ENCODE measurements around the gene THSD7A.

Gene THSD7A

DNA sequence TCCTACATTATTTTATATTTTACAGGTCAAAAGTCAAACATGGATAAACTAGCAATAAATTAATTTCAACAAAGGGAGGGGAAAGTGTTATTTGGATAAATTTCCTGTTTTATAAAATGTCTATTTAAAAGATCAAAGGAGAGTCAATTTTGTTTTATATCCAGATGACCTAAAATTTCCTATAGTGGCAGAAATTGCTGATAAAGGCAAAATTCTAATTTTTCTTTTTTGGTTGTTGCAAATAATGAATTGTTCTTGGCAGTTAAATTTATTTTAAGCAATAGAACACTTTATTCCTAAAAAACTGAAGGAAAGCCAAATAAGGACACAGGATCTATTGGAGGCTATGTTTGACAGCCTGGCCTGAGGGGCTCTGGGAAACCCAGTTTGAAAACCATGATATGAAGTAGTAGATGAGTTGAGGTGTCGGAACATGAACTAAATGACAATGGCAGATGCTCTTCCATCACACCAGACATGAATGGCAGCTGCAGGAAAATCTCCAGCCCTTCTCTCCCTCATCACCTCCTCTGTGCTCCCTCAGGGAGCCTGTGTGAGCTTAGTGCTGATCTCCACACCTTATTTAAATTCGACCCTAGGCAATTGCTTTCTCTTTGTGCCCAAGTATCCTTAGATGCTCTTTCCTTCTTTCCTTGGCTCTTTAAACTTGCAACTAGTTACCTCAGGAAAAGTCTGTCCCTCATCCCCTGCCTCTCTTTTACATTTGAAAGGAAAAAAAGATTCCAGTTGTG is 395.0 kb downstream of the THSD7A start:
- DNase-seq (ENCODE audit: insufficient read length) (no peak), FAIRE-seq (no peak)
- no peak for TF ChIP-seq POLR2AphosphoS5 (IDR thresholded peaks at IDR 0.05; ENCODE audit: low read depth, low read length)
- no peak for TF ChIP-seq TAF1 (IDR thresholded peaks at IDR 0.05; ENCODE audit: borderline replicate concordance, low read depth, low read length)
- TF ChIP-seq POLR2A (IDR thresholded peaks at IDR 0.05; ENCODE audit: low read depth, low read length), result no peak

DNA sequence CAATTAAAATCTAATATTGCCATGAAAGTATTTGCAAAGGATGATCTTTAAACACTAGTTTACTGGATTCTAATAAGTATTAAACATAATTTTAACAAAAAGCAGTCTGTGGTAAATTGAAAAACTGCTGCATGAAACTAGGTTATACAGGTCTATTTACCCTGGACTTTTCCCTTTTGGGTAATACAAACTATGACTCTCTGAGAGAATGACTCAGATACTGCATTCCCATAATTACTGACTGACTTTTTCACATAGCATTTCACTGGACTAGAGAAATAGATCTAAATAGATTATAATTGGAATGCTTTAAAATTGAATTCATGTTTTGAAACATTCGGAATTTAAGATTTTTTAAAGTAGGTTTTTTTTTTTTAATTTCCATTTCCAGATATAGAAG is 395.7 kb downstream of the THSD7A start:
- FAIRE-seq, result no peak

DNA sequence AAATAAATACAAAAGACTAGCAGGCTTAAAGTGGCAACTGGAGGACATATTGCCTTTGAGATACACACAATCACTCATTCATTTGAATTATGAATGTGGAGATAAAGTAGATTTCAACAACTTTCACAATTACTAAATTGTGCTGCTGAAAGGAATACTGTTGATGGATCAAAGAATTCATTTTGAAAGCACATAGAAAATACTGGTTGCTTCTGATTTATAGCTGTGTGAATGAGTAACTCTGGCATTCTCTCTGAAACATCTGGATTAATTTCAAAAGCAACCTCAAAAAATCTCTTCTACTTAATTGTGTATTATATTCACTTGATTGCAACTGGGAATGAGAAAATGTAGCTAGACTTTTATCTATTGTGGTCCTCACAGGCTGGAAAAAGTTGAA is 397.6 kb downstream of the THSD7A start:
- FAIRE-seq (no peak), DNase-seq (ENCODE audit: insufficient read length) (no peak)
- TF ChIP-seq POLR2AphosphoS5 (IDR thresholded peaks at IDR 0.05; ENCODE audit: low read depth, low read length), result no peak
- TF ChIP-seq POLR2A (IDR thresholded peaks at IDR 0.05; ENCODE audit: low read depth, low read length), result no peak
- TF ChIP-seq TAF1 (IDR thresholded peaks at IDR 0.05; ENCODE audit: borderline replicate concordance, low read depth, low read length), result no peak

More for the DNA sequence above, 395.7 kb downstream of the THSD7A start:
- no peak for DNase-seq (ENCODE audit: insufficient read length)
- no peak for TF ChIP-seq POLR2AphosphoS5 (IDR thresholded peaks at IDR 0.05; ENCODE audit: low read depth, low read length)
- TF ChIP-seq POLR2A (IDR thresholded peaks at IDR 0.05; ENCODE audit: low read depth, low read length), result no peak
- no peak for TF ChIP-seq TAF1 (IDR thresholded peaks at IDR 0.05; ENCODE audit: borderline replicate concordance, low read depth, low read length)

DNA sequence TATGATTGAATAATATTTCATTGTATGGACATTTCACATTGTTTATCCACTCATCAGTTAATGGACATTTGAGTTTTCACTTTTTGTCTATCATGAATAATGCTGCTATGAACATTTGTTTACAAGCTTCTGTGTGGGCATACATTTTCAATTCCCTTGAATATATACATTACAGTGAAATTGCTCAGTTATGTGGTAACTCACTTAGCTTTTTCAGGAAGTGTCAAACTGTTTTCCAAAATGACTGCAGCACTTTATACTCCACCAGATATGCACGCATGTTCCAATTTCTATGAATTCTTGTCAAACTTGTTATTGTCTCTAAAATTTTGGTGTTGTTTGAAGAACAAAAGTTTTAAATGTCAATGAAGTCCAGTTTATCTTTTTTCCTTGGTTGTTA is 401.2 kb downstream of the THSD7A start:
- DNase-seq (ENCODE audit: insufficient read length) (no peak), FAIRE-seq (no peak)
- TF ChIP-seq POLR2AphosphoS5 (IDR thresholded peaks at IDR 0.05; ENCODE audit: low read depth, low read length) (no peak), POLR2A (IDR thresholded peaks at IDR 0.05; ENCODE audit: low read depth, low read length) (no peak), TAF1 (IDR thresholded peaks at IDR 0.05; ENCODE audit: borderline replicate concordance, low read depth, low read length) (no peak)

DNA sequence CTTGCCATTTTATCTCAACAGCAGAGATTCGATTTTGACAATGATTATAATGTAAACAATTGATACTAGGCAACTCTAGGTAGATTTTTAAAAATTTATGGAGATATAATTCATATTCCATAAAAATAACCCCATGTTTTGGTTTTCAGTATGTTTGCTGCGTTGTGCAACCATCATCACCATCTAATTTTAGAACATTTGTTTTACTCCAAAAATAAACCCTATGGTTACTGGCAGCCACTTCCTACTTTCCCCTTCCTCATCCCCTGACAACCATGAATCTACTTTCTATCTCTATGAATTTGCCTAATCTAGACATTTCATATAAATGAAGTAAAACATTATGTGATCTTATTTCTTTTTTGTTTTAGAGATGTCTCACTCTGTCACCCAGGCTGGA is 401.9 kb downstream of the THSD7A start:
- DNase-seq (ENCODE audit: insufficient read length) (no peak), FAIRE-seq (no peak)
- TF ChIP-seq POLR2A (IDR thresholded peaks at IDR 0.05; ENCODE audit: low read depth, low read length) (no peak), POLR2AphosphoS5 (IDR thresholded peaks at IDR 0.05; ENCODE audit: low read depth, low read length) (no peak), TAF1 (IDR thresholded peaks at IDR 0.05; ENCODE audit: borderline replicate concordance, low read depth, low read length) (no peak)

DNA sequence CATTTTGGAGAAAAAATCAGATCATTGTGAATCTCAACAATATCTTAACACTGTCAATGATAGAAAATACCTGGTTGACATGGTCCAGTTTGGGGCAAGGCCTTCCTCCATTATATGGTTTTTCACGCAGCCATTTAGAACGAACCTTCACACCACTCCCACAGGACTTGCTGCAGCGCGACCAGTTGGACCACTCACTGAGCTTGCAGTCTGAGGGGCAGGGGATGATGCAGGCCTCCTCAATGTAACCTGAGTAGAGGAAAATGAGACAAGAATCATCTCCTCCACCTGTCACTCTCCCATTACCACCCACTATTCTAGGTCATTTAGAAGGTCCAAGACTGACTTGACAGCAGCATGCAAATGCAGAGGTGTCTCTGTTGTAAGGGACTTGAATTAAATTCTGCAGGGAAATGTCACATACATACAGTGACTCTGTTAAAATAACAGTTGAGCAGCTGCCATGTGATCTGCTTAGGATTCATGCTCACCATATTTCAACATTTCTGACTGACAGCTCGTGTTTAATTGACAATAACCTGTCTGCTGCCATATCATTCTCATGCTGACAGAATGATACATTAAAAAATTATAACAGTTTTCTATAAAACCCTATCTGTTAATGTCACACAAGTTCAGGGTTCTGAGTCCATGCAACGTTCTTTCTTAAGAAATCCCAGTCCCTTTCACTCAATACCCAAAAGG is 403.0 kb downstream of the THSD7A start:
- FAIRE-seq, result no peak
- TF ChIP-seq POLR2AphosphoS5 (IDR thresholded peaks at IDR 0.05; ENCODE audit: low read depth, low read length) (no peak), POLR2A (IDR thresholded peaks at IDR 0.05; ENCODE audit: low read depth, low read length) (no peak), TAF1 (IDR thresholded peaks at IDR 0.05; ENCODE audit: borderline replicate concordance, low read depth, low read length) (no peak)
- DNase-seq (ENCODE audit: insufficient read length), result no peak

DNA sequence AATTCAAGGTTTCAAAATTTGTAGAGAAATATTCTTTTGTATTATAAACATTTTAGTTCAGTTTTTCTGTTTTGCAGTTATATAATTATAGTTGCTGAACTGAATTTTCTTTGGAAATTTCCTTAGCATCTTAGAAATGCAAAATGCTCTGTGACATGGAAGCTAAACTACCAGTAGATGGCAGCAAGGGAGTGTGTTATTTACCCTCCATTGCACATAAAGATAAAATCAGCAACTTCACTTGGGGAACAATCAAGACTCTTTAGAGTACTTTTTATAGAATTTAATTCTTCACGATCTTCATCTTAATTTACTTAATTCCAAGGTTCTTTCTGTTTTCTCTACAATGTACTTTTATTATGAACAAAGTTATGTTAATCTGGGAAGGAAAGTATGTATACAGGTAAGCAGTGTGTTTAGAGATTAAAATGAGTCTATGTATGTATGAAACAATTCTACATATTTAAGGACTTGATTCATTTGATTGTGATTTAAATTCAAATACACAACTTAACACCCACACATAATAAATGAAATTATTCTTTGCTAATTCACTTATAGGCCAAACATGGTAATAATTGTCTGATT is 404.2 kb downstream of the THSD7A start:
- TF ChIP-seq POLR2AphosphoS5 (IDR thresholded peaks at IDR 0.05; ENCODE audit: low read depth, low read length) (no peak), TAF1 (IDR thresholded peaks at IDR 0.05; ENCODE audit: borderline replicate concordance, low read depth, low read length) (no peak), POLR2A (IDR thresholded peaks at IDR 0.05; ENCODE audit: low read depth, low read length) (no peak)
- FAIRE-seq (no peak), DNase-seq (ENCODE audit: insufficient read length) (no peak)

DNA sequence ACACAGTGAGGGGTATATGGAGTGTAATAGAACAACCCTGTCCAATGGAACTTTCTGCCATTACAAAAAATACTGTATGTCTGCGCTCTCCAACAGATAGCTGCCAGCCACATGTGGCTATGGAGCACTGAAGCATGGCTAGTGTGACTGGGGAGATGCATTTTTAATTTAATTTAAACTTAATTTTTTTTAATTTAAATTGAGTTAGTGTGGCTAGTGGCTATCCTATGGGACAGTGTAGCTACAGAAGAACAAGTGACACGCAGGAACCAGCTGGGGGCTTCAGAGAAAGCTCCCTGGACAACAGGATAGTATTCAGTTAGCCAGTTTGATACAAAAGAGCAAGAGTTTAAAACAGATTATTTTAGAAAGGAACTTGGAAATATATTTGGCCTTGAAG is 408.0 kb downstream of the THSD7A start:
- DNase-seq (ENCODE audit: insufficient read length), result no peak
- TF ChIP-seq TAF1 (IDR thresholded peaks at IDR 0.05; ENCODE audit: borderline replicate concordance, low read depth, low read length) (no peak), POLR2A (IDR thresholded peaks at IDR 0.05; ENCODE audit: low read depth, low read length) (no peak), POLR2AphosphoS5 (IDR thresholded peaks at IDR 0.05; ENCODE audit: low read depth, low read length) (no peak)
- FAIRE-seq, result no peak

DNA sequence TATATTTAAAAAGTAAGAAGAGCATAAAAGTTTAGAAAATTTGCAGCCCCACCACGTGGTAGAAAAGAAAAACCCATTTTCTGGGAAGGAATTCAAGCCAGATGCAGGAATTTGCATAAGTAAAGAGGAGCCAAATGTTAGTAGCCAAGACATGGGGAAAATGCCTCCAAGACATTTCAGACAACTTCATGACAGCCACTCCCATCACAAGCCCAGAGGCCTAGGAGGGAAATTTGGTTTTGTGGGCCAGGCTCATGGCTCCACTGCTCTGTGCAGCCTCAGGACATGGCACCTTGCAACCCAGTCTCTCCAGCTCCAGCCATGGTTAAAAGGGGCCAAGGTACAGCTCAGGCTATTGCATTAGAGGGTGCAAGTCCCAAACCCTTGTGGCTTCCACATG is 411.9 kb downstream of the THSD7A start:
- FAIRE-seq (no peak), DNase-seq (ENCODE audit: insufficient read length) (no peak)
- TF ChIP-seq TAF1 (IDR thresholded peaks at IDR 0.05; ENCODE audit: borderline replicate concordance, low read depth, low read length) (no peak), POLR2A (IDR thresholded peaks at IDR 0.05; ENCODE audit: low read depth, low read length) (no peak)

DNA sequence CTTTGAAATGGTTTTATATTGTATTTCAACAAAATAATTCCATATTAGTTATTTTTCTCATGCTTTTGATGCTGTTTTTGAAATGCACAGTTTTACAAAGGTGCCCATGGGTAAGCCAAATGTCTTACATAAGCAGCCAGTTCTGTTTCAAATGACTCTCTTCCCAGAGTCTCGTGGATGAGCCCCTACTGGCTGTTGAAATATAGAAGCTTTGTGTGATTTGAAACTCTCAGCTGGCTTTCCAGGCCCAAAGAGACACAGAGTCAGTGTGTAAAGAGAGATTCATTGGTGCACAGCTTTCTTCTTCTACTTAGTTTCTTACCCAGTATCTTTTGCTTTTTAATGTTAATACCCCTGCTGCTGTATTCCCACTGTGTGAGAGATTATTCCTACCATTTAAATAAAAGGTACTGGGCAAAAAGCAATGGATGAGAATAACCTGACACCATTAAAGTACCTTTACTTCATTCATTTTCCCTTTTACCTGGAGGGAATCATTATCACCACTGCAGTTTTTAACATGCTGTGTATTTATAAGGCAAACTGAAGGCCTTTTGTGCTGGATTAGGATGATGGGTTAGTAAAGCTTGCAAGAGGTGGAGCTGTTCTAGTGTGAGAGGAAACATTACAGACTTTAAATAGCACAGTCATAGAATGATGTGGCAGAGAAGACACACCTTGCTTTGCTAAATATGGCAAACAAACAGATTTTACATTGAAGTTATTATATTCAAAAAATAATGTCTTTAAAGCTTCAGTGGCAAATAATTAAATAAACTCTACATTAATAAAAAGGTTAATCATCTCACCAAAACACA is 415.1 kb downstream of the THSD7A start:
- no peak for DNase-seq (ENCODE audit: insufficient read length)
- FAIRE-seq, result no peak
- TF ChIP-seq TAF1 (IDR thresholded peaks at IDR 0.05; ENCODE audit: borderline replicate concordance, low read depth, low read length), result no peak
- no peak for TF ChIP-seq POLR2AphosphoS5 (IDR thresholded peaks at IDR 0.05; ENCODE audit: low read depth, low read length)
- TF ChIP-seq POLR2A (IDR thresholded peaks at IDR 0.05; ENCODE audit: low read depth, low read length), result no peak

DNA sequence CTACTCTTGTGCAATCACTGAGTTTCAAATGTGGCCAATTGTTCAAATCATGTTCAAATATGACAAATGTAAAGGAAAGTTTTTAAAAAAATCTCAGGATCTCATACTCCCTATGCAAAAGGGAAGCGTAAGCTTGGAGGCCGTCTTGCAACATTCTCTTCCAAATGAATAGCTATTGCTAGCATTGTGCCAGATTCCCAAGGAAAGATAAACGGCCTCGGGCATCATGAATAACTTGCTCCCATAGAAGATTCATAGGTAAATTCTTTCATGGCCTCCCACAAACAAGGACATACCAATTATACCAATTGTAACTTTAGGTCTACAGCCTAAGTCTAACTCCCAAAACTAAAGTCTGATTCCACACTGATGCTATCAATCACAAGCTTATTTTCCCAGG is 416.9 kb downstream of the THSD7A start:
- TF ChIP-seq POLR2AphosphoS5 (IDR thresholded peaks at IDR 0.05; ENCODE audit: low read depth, low read length), result no peak
- no peak for TF ChIP-seq POLR2A (IDR thresholded peaks at IDR 0.05; ENCODE audit: low read depth, low read length)
- TF ChIP-seq TAF1 (IDR thresholded peaks at IDR 0.05; ENCODE audit: borderline replicate concordance, low read depth, low read length), result no peak
- DNase-seq (ENCODE audit: insufficient read length), result no peak
- no peak for FAIRE-seq

Data from GM12892 (cell line).